Natural killer cell treated with Interleukin-12 subunit alpha and Interleukin-12 subunit beta and Interleukin-15 and Interleukin-18, amount 100 ng/mL, for 72 hours (primary cell): Measurements from ENCODE around the gene INPP4B. TPM values are rescaled to one million over a fixed set of nuclear protein-coding genes. Genes with fewer than 3 reads are reported as not detected.

Experiments used
- ATAC-seq, 2 donors: fragments of 150-1000 bp; cut with Tn5 transposase in 1 of 2; sonication (Bioruptor Pico), chemical (Tn5 transposase) in 1 of 2; 2 replicates each; pipeline ENCODE4 v1.10.0; 2021
- DNase-seq: peaks from one replicate; pipeline ENCODE4 v3.0.0; 2022; ENCODE audit warnings: low spot score
- H3K27ac Mint-ChIP-seq, 2 donors: 1 replicate in 1 of 2; 2 replicates in 1 of 2; pipeline ENCODE4 v1.8.0; 2022; ENCODE audit warnings: mixed read lengths in 2 of 2, mild to moderate bottlenecking in 1 of 2, moderate library complexity in 1 of 2
- H3K27me3 Mint-ChIP-seq, 2 donors: 1 replicate in 1 of 2; 2 replicates in 1 of 2; pipeline ENCODE4 v1.8.0; 2022; ENCODE audit warnings: mixed read lengths in 2 of 2
- H3K36me3 Mint-ChIP-seq: one replicate; pipeline ENCODE4 v1.8.0; 2022; ENCODE audit warnings: mixed read lengths
- H3K4me1 Mint-ChIP-seq, 2 donors: 1 replicate in 1 of 2; 2 replicates in 1 of 2; pipeline ENCODE4 v1.8.0; 2022; ENCODE audit warnings: low read depth in 2 of 2, mixed read lengths in 2 of 2, mild to moderate bottlenecking in 1 of 2
- H3K4me3 Mint-ChIP-seq: one replicate; pipeline ENCODE4 v1.8.0; 2022; ENCODE audit warnings: mixed read lengths
- H3K9me3 Mint-ChIP-seq: 2 replicates; pipeline ENCODE4 v1.8.0; 2022; ENCODE audit warnings: mixed read lengths
- total RNA-seq, 2 donors: library from RNA; stranded (reverse); gene quantifications; one replicate each; pipeline ENCODE4 v1.2.3, GENCODE V29; 2022

The INPP4B gene
- total RNA-seq, 2 donors from 2014 or later = 3.2 to 25.6 TPM

DNA sequence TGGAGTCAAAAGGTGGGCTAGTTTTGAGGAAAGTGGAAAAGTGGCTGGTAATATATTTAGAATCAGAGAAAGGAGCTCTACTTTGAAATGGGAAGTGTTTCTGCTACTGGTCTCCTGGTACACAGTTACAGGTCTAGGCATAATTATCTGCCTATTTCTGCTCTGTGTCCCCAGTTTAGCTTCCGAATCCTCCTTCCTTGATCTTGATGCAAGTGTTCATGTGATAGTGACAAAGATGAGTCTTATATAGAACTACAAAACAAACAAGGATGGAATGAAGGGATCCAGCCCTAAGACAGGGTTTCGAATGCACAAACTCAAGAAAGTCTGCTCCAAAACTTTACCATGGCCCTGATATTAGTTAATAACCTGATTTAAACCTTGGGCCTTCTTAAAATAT lies 580.2 kb downstream of the INPP4B start:
- H3K36me3 Mint-ChIP-seq = no peaks in the 10 kb centered on the region
- DNase-seq (no peak), ATAC-seq (no peak)
- H3K27ac Mint-ChIP-seq = no peak overlapping the region
- H3K4me1 Mint-ChIP-seq = peaks cover 0 to 7% of the 10 kb centered on the region in 2 donors
- H3K27me3 Mint-ChIP-seq = no peaks in the 10 kb centered on the region
- H3K4me3 Mint-ChIP-seq = no peak overlapping the region
- peaks cover 5% of the 10 kb centered on the region for H3K9me3 Mint-ChIP-seq

DNA sequence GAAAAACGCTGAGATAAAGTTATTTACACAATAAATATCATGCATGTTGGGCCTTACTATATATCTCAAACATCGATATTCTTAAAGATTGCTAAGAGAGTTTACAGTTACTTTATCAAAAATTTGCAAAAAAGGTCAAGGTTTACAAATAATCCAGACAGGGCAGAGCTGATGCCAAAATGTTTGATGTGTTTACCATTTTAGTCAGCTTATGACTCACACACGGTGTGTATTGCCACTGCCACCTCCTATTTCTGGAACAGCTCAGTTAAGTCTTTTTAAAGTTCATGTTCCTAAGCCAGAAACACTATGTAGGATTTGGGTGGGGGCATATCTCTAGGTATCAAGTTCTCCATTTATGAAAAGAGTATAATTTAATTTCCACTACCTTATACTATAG lies 580.6 kb downstream of the INPP4B start:
- Mint-ChIP-seq H3K27me3 (no peaks in the 10 kb centered on the region), H3K4me3 (no peak overlapping the region), H3K36me3 (no peaks in the 10 kb centered on the region), H3K4me1 (peaks cover 0 to 7% of the 10 kb centered on the region in 2 donors), H3K27ac (no peak overlapping the region), H3K9me3 (peaks cover 5% of the 10 kb centered on the region)
- ATAC-seq = peak in 1 of 2 donors; percentile 53
- DNase-seq = no peak

DNA sequence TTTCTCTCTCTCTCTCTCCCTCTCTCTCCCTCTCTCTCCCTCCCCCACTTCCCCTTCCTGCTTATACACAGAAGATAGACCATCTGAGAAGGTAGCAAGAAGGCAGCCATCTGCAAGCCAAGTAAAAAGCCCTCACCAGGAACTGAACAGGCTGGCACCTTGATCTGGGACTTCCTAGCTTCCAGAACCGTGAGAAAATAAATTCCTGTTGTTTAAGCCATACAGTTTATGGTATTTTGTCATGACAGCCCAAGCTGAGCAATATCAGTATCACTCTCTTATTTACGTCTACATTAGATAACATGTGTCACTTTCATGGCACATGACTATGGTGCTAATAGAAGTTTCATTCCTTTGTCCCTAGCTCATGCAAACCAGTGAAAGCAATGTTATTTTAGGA lies 581.1 kb downstream of the INPP4B start:
- no peak overlapping the region for H3K27ac Mint-ChIP-seq
- no peak overlapping the region for H3K4me3 Mint-ChIP-seq
- H3K9me3 Mint-ChIP-seq = peaks cover 5% of the 10 kb centered on the region
- H3K36me3 Mint-ChIP-seq = no peaks in the 10 kb centered on the region
- H3K4me1 Mint-ChIP-seq = peaks cover 0 to 7% of the 10 kb centered on the region in 2 donors
- ATAC-seq (no peak), DNase-seq (no peak)
- no peaks in the 10 kb centered on the region for H3K27me3 Mint-ChIP-seq

DNA sequence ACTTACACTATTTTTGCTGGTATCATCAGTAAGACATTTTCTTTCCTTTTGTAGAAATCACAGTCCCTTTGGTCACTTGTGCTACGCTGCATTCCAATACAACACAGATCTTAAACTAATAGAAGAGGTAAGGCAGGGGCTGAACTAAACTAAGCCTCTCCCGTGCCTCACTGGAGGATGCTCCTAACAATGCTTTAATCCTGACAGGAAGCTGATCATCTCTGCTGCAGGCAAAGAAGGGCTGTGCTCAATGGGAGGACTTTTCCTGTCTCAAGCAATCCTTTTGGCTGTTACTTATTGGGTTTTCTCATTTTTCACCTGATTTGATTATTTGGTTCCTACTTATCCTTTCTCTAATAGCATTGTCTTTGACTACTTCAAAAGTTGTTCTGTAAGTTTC lies 583.1 kb downstream of the INPP4B start:
- Mint-ChIP-seq H3K27ac (no peak overlapping the region), H3K9me3 (peaks cover 5% of the 10 kb centered on the region), H3K4me3 (no peak overlapping the region), H3K4me1 (peaks cover 0 to 7% of the 10 kb centered on the region in 2 donors), H3K36me3 (no peaks in the 10 kb centered on the region), H3K27me3 (no peaks in the 10 kb centered on the region)
- ATAC-seq (no peak), DNase-seq (no peak)

DNA sequence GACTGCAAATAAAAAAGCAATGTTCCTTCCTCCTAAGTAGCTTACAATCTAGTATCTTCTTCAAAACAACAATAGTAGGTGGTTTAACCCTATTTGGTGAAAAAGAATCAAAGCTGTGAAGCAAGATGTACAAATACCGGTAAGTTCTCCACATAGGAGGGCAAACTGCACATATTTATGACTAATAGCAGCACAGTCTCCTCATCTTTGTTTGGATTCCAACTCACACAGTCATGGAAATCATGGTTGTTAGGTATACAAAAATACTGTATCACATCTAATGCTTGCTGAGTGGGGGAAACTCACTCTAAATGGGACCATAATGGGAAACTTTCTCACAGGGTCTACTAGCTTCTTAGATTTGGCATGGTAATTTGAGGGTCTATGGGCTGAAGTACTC lies 597.2 kb downstream of the INPP4B start:
- no peak overlapping the region for H3K4me3 Mint-ChIP-seq
- no peaks in the 10 kb centered on the region for H3K36me3 Mint-ChIP-seq
- H3K27me3 Mint-ChIP-seq = no peaks in the 10 kb centered on the region
- no peak for ATAC-seq
- H3K27ac Mint-ChIP-seq = no peak overlapping the region
- no peaks in the 10 kb centered on the region for H3K4me1 Mint-ChIP-seq
- peaks cover 3% of the 10 kb centered on the region for H3K9me3 Mint-ChIP-seq
- no peak for DNase-seq

DNA sequence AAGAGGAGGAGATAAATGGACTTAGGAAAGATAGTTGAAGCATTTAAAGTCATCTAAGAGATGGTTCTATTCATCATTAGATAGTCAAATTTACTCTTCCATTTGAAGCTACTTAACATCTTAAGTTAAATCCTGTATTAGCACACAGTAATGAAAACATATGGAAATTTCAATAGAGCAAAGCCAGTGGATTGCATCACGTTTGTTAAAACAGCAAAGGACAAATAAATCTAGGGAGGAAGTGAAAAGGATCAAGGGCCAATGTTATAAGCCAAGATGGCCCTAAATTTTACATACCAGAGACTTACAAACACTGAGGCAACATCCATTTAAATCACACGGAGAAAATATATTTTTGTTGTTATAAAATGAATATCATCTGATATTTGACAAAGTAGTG lies 602.8 kb downstream of the INPP4B start:
- H3K27me3 Mint-ChIP-seq = no peaks in the 10 kb centered on the region
- ATAC-seq (no peak), DNase-seq (no peak)
- no peaks in the 10 kb centered on the region for H3K36me3 Mint-ChIP-seq
- H3K9me3 Mint-ChIP-seq = peaks cover 6% of the 10 kb centered on the region
- no peak overlapping the region for H3K4me3 Mint-ChIP-seq
- H3K27ac Mint-ChIP-seq = no peak overlapping the region
- H3K4me1 Mint-ChIP-seq = no peaks in the 10 kb centered on the region

DNA sequence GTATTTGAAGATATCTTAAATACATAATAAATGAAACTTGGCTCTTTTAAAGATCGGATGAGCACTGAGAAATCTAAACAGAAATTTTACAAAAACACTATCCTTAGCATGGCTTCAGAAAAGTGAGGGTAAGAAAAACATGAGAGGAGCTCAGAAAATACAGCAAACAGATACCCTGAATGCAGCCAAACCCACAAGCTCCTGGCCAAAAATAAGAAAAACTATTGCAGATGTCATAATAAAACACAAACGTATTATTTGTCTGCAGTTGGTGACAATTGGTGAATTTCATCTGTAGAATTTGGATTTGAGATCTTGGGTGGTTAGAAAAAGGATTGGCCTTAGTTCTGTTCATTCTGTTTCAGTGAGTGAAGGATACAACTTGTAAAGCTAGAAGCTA lies 603.9 kb downstream of the INPP4B start:
- Mint-ChIP-seq H3K4me1 (no peaks in the 10 kb centered on the region), H3K27ac (no peak overlapping the region)

DNA sequence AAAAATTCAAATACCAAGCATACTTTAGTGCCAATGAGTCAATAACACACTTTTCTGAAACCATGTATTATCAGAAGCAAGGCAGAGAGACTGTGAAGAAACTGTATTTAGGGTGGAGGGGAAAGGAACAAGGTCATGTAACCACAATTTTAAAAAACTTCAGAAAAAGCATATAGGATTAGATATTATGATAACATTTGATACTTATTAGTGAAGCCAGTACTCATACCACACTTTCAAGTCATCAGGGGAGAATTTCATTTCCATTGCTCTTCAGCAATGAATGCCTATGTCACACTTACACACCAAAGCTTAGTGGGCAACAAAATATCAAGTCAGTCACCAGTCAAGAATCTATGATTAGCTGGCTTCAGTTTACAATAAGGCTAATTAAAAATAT lies 607.5 kb downstream of the INPP4B start:
- Mint-ChIP-seq H3K36me3 (no peaks in the 10 kb centered on the region), H3K27me3 (no peaks in the 10 kb centered on the region), H3K27ac (no peak overlapping the region), H3K4me3 (no peak overlapping the region), H3K9me3 (peaks cover 6% of the 10 kb centered on the region), H3K4me1 (no peaks in the 10 kb centered on the region)
- ATAC-seq = no peak
- DNase-seq = no peak

More for the DNA sequence above, 603.9 kb downstream of the INPP4B start:
- no peak overlapping the region for H3K4me3 Mint-ChIP-seq
- DNase-seq (no peak), ATAC-seq (no peak)
- H3K9me3 Mint-ChIP-seq = peaks cover 6% of the 10 kb centered on the region
- no peaks in the 10 kb centered on the region for H3K36me3 Mint-ChIP-seq
- H3K27me3 Mint-ChIP-seq = no peaks in the 10 kb centered on the region

DNA sequence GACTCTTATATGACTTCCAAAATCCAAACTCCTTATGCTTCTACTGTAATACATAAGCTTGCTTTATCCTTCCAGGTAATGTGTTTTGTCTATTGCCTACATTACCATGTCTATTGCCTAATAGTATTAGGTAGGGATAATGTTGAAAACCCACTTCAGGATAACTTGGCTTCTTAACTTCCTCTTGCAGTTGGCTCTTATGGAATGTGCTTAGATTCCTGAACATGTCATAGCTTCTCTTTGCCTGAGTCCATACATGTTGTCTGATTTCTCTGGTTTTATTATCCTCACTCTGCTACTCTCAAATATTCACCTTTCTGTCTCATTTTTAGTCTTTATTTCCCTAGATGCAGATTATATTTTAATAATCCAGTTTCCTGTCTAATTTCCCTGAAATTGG lies 609.8 kb downstream of the INPP4B start:
- DNase-seq (no peak), ATAC-seq (no peak)
- H3K9me3 Mint-ChIP-seq = no peaks in the 10 kb centered on the region
- no peak overlapping the region for H3K4me3 Mint-ChIP-seq
- no peaks in the 10 kb centered on the region for H3K4me1 Mint-ChIP-seq
- no peaks in the 10 kb centered on the region for H3K36me3 Mint-ChIP-seq
- H3K27ac Mint-ChIP-seq = no peak overlapping the region
- H3K27me3 Mint-ChIP-seq = no peaks in the 10 kb centered on the region

DNA sequence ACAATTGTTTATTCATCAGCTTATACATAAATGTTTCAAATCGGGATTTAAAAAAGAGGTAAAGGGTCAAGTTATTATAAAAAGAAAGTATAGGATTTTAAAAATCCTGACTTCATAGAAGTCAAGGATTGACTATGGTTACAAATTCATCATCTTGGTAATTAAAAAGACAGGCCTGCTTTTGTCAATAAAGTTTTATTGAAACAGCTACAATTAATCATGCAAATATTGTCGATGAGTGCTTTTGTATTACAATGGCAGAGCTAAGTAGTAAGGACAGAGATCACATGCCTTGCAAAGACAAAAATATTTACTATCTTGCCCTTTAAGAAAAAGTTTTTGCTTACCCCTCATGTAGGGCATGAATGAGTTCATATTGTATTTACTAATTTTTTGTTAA lies 614.3 kb downstream of the INPP4B start:
- no peaks in the 10 kb centered on the region for H3K4me1 Mint-ChIP-seq
- no peaks in the 10 kb centered on the region for H3K36me3 Mint-ChIP-seq
- ATAC-seq (no peak), DNase-seq (no peak)
- H3K27ac Mint-ChIP-seq = no peak overlapping the region
- H3K4me3 Mint-ChIP-seq = no peak overlapping the region
- H3K27me3 Mint-ChIP-seq = no peaks in the 10 kb centered on the region
- peaks cover 3% of the 10 kb centered on the region for H3K9me3 Mint-ChIP-seq

DNA sequence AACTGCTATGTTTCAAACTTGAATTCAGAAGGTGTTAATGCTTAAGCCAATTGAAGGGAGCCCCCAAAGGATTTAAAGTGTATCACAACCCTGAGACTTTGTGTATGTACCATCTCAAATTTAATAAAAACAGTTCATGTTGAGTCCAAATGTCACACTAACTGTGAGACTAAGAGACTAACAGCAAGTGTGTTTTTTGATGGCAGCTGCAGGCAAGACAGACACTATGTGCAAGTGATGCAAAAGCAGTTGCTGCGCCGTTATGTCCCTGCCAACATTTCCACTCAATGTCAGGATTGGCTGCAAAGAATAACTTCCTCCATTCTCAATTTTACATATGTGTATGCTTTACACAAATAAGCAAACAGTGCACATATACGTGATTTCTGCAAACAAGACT lies 615.1 kb downstream of the INPP4B start:
- no peaks in the 10 kb centered on the region for H3K27me3 Mint-ChIP-seq
- H3K36me3 Mint-ChIP-seq = no peaks in the 10 kb centered on the region
- no peaks in the 10 kb centered on the region for H3K4me1 Mint-ChIP-seq
- H3K4me3 Mint-ChIP-seq = no peak overlapping the region
- peaks cover 5% of the 10 kb centered on the region for H3K9me3 Mint-ChIP-seq
- no peak overlapping the region for H3K27ac Mint-ChIP-seq
- DNase-seq (no peak), ATAC-seq (no peak)

DNA sequence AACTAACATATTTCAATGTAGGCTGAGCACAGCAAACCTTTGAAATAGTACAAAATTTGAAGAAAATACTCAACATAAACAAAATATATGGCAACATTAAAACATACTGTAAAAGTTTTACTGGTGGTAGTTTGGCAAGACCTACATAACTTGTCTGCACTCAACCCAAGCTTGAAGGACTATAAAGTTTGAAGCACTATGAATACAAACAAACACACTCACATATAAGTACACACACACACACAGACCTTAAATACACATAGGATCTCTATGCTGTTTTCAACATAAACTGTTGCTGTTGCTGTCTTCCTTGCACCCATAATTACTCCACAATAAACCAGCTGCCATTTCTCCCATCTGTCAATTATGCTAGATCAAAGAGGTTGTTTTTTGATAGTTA lies 620.1 kb downstream of the INPP4B start:
- no peaks in the 10 kb centered on the region for H3K36me3 Mint-ChIP-seq
- no peak overlapping the region for H3K27ac Mint-ChIP-seq
- H3K27me3 Mint-ChIP-seq = no peaks in the 10 kb centered on the region
- no peak overlapping the region for H3K4me3 Mint-ChIP-seq
- H3K4me1 Mint-ChIP-seq = no peaks in the 10 kb centered on the region
- ATAC-seq (no peak), DNase-seq (no peak)
- H3K9me3 Mint-ChIP-seq = peaks cover 5% of the 10 kb centered on the region

DNA sequence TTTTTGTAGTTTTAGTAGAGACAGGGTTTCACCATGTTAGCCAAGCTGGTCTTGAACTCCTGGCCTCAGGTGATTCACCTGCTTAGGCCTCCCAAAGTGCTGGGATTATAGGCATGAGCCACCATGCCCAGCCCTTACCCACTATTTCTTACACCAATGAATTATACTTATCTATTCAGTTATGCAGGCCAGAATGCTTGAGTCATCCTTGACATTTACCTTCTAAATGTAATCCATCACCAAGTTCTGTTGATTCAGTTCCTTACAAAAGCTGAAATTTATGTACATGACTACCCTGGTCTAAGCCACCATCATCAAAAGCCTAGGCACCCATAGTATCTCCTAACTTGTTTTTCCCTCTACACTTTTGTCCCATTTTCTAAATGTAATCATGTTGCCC lies 624.0 kb downstream of the INPP4B start:
- no peak overlapping the region for H3K4me3 Mint-ChIP-seq
- peaks cover 5% of the 10 kb centered on the region for H3K9me3 Mint-ChIP-seq
- H3K36me3 Mint-ChIP-seq = no peaks in the 10 kb centered on the region
- no peaks in the 10 kb centered on the region for H3K27me3 Mint-ChIP-seq
- ATAC-seq (no peak), DNase-seq (no peak)
- no peak overlapping the region for H3K27ac Mint-ChIP-seq
- no peaks in the 10 kb centered on the region for H3K4me1 Mint-ChIP-seq

DNA sequence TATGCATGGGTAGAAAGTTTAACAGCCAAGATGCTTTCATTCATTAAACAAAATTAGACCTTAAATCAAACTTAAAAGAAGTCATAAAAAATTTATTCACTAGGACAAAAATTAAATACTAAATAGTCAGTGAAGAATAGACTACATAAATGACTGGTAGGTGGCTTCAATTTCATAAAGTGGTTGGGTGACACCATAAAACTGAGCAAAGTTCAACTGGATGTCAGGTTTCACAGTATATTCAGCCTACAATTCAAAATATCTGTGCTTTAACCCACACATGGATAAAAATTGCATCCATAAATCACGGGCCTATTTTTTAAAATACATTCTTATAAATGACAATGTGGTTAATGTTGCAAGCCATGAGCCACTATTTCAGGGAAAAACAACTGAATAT lies 627.4 kb downstream of the INPP4B start:
- Mint-ChIP-seq H3K4me3 (no peak overlapping the region), H3K36me3 (no peaks in the 10 kb centered on the region), H3K4me1 (no peaks in the 10 kb centered on the region), H3K27me3 (no peaks in the 10 kb centered on the region), H3K9me3 (peaks cover 4% of the 10 kb centered on the region), H3K27ac (no peak overlapping the region)
- DNase-seq = no peak
- no peak for ATAC-seq

DNA sequence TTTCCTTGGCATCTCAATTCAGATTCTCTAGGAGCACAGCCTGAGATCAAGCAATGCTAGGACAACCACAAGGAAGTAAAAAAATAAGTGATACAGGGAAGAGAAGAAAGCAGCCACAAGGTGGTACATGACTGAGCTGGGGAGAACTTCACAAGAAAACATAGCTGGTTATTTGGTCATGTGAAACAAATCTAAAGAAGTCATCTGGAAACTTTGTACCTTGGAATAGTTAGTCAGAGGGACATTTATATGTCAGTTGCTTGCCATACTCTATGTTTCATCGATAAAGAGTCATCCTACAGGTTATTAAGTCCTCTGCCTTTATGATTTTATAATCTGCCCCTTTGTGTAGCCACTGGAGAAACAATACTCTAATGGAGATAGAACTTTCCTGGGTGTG lies 634.7 kb downstream of the INPP4B start:
- no peaks in the 10 kb centered on the region for H3K4me1 Mint-ChIP-seq
- H3K27ac Mint-ChIP-seq = no peak overlapping the region
- H3K4me3 Mint-ChIP-seq = no peak overlapping the region
- ATAC-seq = no peak
- no peaks in the 10 kb centered on the region for H3K27me3 Mint-ChIP-seq
- no peak for DNase-seq
- no peaks in the 10 kb centered on the region for H3K36me3 Mint-ChIP-seq
- peaks cover 4% of the 10 kb centered on the region for H3K9me3 Mint-ChIP-seq
